COLO829 (cell line): ENCODE results near the gene IL9.
"Not testable (repeated sequence)": the region's sequence is repeated elsewhere in the genome, so short reads cannot be mapped to it uniquely, and the experiment has no call there.

Source experiments
- DNase-seq: peaks from one replicate; pipeline ENCODE4 v3.0.0; 2012; ENCODE audit warnings: low spot score

The IL9 gene

GRCh38 chr5:135867599-135867998 lies 28.0 kb downstream of the IL9 start:
- DNase-seq, result no peak

- DNase-seq, result no peak
Observed at GRCh38 chr5:135866016-135866415, 29.6 kb downstream of the IL9 start.

- DNase-seq, result no peak
Observed at GRCh38 chr5:135864503-135865435, 30.9 kb downstream of the IL9 start.

- DNase-seq, result no peak
Observed at GRCh38 chr5:135862744-135863143, 32.9 kb downstream of the IL9 start.

GRCh38 chr5:135862086-135862485 lies 33.6 kb downstream of the IL9 start:
- no peak for DNase-seq

GRCh38 chr5:135861641-135862040 lies 34.0 kb downstream of the IL9 start:
- DNase-seq, result no peak

GRCh38 chr5:135859641-135860040 lies 36.0 kb downstream of the IL9 start:
- no peak for DNase-seq

GRCh38 chr5:135859186-135859585 lies 36.5 kb downstream of the IL9 start:
- not testable (repeated sequence) for DNase-seq

GRCh38 chr5:135857630-135858311 lies 37.9 kb downstream of the IL9 start:
- no peak for DNase-seq

GRCh38 chr5:135851915-135852845 lies 43.5 kb downstream of the IL9 start:
- DNase-seq, result no peak

- DNase-seq, result no peak
Observed at GRCh38 chr5:135851186-135851914, 44.3 kb downstream of the IL9 start.

- no peak for DNase-seq
Observed at GRCh38 chr5:135850671-135851070, 45.0 kb downstream of the IL9 start.

- no peak for DNase-seq
Observed at GRCh38 chr5:135850231-135850630, 45.4 kb downstream of the IL9 start.

GRCh38 chr5:135847976-135848375 lies 47.7 kb downstream of the IL9 start:
- no peak for DNase-seq

- DNase-seq, result no peak
Observed at GRCh38 chr5:135846311-135846710, 49.3 kb downstream of the IL9 start.

GRCh38 chr5:135843571-135844337 lies 51.9 kb downstream of the IL9 start:
- no peak for DNase-seq

- DNase-seq, result no peak
Observed at GRCh38 chr5:135842737-135843136, 52.9 kb downstream of the IL9 start.
